HCT116 (cell line): ENCODE results near the gene CR1L.

Experiments used
- CTCF ChIP-seq, 3 experiments: fragments of 200-600 bp in 1 of 3; sonication (generic) in 1 of 3; IDR thresholded peaks in 2 of 3; conservative IDR thresholded peaks in 1 of 3; 2 replicates each; pipeline ENCODE4 v1.5.1; 2012 to 2017; ENCODE audit warnings: low read depth in 2 of 3, low read length in 2 of 3, antibody characterized with exemption in 1 of 3, borderline replicate concordance in 1 of 3, control low read depth in 1 of 3, mild to moderate bottlenecking in 1 of 3, mixed read lengths in 1 of 3, mixed run types in 1 of 3, moderate library complexity in 1 of 3; ENCODE audit not compliant: insufficient read depth in 1 of 3
- ELF1 ChIP-seq: IDR thresholded peaks from 2 replicates; pipeline ENCODE4 v1.6.1; 2012; ENCODE audit warnings: low read depth, borderline replicate concordance
- JUND ChIP-seq: IDR thresholded peaks from 2 replicates; pipeline ENCODE4 v1.6.1; 2012
- MAX ChIP-seq: IDR thresholded peaks from 2 replicates; pipeline ENCODE4 v1.6.1; 2012
- POLR2A ChIP-seq: IDR thresholded peaks from 2 replicates; pipeline ENCODE4 v1.7.0; 2011; ENCODE audit warnings: borderline replicate concordance; ENCODE audit not compliant: insufficient read depth, insufficient read length; ENCODE audit errors: extremely low read depth
- POLR2AphosphoS5 ChIP-seq: IDR thresholded peaks from 2 replicates; pipeline ENCODE4 v1.6.1; 2011; ENCODE audit warnings: mild to moderate bottlenecking, low read depth, low read length, moderate library complexity
- SP1 ChIP-seq: IDR thresholded peaks from 2 replicates; pipeline ENCODE4 v1.6.1; 2012; ENCODE audit warnings: low read depth

DNA sequence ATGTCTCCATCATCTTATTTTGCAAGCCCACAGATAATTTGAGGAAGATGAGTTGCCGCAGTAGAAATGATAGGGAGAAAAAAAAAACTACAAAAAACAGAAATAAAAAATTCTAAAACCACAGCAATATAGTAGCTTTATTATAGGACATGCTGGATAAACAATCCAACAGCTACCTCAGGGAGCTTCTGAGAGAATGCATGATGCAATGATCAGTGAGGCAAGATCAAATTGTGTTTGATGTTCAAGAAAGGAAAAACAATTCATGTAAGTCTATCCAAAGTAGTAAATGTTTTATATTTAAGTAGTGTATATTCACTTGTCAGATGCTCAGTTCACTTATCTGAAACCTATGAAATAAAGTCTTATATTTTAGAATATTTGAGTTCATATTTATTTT is 6.7 kb downstream of the CR1L start:
- TF ChIP-seq POLR2A, result no peak
- TF ChIP-seq CTCF (IDR thresholded peaks at IDR 0.05 in 2 of 3, conservative IDR thresholded peaks at IDR 0.05 in 1 of 3; ENCODE audit: borderline replicate concordance in 1 of 3, insufficient read depth in 1 of 3, low read depth in 2 of 3, low read length in 2 of 3), result no peak
- no peak for TF ChIP-seq SP1
- no peak for TF ChIP-seq JUND
- TF ChIP-seq ELF1, result no peak
- TF ChIP-seq MAX, result no peak
- no peak for TF ChIP-seq POLR2AphosphoS5
